GM19455 (cell line): ENCODE measurements around the gene SRGAP2B.
"Not testable (repeated sequence)": the region's sequence is repeated elsewhere in the genome, so short reads cannot be mapped to it uniquely, and the experiment has no call there.

Experiments
- ATAC-seq: cut with Tn5 transposase; IDR thresholded peaks from one replicate; pipeline ENCODE4 v1.9.1; 2021; ENCODE audit not compliant: unreplicated experiment

SRGAP2B gene

DNA sequence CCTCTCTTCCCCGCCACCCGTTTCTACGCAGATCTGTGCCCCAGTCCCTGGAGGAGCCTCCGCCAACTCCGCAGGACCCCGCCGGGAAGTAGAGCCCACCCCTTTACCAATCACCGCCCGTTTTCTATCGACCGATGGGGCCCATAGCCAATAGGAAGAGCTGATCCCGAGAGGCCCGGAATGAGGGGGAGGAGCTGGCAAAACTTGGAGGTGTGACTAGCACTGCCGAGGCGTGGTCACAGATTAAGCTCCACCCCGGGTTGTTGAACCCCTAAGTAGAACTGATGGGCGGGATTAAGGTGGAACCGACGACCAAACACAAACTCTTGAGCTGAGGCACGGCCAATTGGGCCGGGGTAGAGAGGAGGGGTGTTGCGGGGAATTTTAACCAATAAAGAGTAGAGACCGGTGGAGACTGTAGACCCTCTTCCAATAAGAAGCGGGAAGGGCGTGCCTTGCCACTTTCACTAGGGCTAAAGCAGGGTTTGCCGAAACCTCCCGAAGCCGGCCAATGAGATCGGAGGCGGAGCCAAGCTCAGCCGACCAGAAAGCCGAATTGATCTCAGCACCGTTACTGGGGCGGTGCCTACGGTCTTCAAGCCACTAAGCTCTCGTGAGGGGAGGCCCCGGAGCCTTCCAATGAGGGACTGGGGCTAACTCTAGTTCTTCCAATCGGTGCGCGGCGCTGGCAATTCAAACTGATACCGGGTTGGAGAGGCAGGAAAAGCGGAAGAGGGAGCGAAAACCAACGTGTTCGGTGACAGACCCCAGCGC, at the start of gene SRGAP2B, which contains the start of gene FAM72D:
TSS of gene SRGAP2B (minus strand) at position 45 of the 774 bp plus-strand sequence. CDS start 2,427 bp downstream, outside the sequence.
TSS of gene FAM72D (plus strand) at position 691 of the 774 bp plus-strand sequence. CDS start 874 bp downstream, outside the sequence.
- ATAC-seq, result peak; percentile 86

- not testable (repeated sequence) for ATAC-seq
Measured at GRCh38 chr1:145144264-145144913, 49.3 kb upstream of the SRGAP2B start.

DNA sequence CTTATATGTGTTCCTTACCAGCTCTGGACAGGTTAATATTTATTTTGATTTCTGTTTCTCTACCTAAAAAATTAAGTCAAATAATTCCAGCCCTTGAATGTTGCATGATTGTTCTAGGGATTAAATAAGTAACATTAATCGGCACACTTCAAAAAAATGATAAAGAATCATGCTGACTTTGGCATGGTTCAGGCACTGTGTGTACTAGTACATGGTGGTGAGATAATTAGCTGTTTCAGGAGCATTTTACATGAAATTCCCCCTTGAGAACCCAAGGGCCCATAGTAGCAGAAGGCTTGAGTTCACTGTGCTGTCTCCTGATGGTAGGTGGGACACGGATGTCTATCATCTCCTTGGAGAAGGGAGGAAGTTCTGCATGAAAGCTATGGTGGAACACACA, 45.4 kb upstream of the SRGAP2B start:
- ATAC-seq, result not testable (repeated sequence)

GRCh38 chr1:145134476-145134875, 39.3 kb upstream of the SRGAP2B start:
- not testable (repeated sequence) for ATAC-seq

GRCh38 chr1:145128697-145129469, 33.8 kb upstream of the SRGAP2B start:
- ATAC-seq, result not testable (repeated sequence)

DNA sequence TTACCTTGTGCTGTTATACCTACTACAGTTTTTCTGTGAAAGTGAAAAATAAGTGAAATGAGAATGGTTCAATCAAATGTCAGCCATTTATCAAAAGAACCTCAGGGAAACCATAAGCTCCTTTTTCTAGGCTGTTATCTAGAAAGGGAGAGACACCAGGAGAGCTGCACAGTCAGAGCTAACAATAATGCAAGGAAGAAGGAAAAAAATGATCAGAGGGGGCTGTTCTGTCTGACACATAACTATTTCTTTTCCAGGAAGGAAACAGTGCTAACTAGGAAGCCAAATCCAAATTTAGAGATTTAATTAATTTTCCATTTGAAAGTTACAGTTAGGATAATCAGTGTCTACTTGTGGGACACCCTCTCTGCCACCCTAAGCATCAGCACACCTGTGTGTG, 32.0 kb upstream of the SRGAP2B start:
- not testable (repeated sequence) for ATAC-seq

DNA sequence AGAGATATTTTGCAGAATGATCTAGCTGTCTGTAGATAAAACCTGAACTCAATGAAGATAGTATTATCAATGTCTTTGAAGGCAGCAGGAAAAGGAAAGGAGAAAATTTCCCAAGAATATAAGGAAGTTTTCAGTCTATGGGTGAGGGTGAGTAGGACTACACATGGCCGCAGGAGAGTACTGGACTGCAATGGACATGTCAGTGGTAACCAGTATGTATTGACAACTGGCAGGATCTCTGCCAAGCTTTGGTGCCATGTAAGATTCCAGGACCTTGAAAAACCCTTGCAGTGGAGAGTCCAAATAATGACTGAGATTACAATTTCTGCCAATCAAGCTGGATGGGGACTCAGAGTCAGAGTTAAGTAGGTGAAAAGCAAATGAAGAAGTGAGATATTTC, 30.0 kb upstream of the SRGAP2B start:
- ATAC-seq, result not testable (repeated sequence)

DNA sequence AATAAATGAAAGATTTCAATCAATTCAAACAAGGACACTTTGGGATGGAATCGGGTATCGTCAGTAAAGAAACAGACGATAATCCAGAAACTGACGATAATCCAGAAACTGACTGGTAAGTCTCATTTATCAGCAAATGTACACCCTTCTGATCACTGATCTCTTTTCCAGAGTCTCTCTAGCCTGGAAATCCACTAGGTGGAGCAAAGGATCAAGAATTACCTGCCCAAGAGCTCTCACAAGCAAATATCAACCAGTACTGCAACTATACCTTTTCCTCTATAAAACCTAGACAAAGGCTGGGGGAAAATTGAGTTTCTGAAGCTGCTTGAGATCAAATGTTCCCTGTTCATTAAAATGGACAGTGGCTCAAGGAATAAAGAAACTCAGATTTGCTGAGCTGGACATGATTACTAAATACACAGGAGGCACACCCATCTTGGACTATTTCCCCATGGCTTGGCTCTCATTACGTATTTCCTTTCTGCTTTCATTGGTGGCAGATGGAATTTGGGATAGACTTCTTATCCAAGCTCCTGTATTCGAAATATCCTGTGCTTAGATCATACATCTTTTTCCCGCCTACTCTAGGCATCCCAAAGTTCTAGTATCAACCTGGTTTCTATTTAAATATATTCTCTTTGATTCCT, 29.0 kb upstream of the SRGAP2B start:
- ATAC-seq, result not testable (repeated sequence)

DNA sequence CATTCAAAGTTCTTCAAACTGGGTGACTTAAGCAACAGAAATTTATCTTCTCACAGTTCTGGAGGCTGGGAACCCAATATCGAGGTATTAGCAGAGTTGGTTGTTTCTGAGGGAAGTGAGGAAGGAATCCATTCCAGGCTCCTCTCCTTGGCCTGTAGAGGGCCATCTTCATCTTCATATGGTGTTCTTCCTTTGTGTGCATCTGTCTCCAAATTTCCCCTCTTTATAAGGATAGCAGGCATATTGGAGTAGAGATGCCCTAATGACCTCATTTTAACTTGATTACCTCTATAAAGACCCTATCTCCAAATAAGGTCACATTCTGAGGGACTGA, 27.9 kb upstream of the SRGAP2B start:
- not testable (repeated sequence) for ATAC-seq

DNA sequence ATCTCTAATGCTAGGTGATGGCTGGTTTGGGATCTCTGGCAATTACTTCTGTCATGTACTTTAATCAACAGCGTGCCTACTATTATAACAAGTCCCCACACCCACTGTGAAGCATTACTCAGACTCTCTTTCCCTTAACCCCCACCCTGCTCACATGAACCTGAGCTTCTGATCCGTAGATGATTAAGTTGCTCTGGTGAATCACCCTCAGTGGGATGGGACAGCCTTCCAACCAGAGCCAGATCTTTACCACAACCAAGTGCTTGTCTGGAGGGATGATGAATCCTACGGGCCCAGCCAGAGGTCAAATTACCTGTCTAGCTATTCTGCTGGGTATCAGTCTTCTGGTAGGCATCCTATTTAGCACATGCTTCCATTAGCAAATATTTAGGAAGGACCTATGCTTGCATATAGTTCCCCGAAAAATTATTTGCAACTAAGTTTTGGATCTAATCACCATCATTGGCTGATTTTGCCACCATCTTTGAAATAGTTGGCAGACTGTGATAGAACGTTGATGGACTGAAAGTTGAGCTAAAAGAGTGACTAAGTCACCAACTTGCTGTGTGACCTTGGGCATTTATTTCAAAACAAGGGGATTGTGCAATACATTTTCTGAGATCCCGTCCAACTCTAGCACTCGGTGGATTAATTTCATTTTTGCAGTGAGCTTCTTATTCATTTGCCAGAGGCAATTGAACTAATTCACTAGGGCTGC, 27.4 kb upstream of the SRGAP2B start:
- not testable (repeated sequence) for ATAC-seq

DNA sequence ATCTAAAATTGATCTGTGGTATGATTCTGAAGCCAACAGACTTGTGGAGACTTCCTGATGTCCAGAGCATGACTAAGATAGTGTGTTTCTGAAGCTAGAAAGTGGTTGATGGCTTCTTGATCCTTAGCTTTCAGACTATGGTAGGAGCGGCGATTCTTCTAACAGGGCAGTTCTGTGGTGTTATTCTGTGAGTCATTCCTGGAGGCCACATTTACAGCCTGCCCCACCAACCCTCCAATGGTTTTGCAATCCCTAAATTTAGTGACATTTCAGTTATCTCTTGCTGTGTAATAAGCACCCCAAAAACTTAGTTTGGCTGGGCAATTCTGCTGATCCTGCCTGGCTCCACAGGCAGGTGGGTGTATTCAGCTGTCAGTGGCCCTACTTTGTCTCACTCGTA, 24.7 kb upstream of the SRGAP2B start:
- ATAC-seq, result not testable (repeated sequence)

GRCh38 chr1:145115587-145116493, 20.7 kb upstream of the SRGAP2B start:
- ATAC-seq, result not testable (repeated sequence)

DNA sequence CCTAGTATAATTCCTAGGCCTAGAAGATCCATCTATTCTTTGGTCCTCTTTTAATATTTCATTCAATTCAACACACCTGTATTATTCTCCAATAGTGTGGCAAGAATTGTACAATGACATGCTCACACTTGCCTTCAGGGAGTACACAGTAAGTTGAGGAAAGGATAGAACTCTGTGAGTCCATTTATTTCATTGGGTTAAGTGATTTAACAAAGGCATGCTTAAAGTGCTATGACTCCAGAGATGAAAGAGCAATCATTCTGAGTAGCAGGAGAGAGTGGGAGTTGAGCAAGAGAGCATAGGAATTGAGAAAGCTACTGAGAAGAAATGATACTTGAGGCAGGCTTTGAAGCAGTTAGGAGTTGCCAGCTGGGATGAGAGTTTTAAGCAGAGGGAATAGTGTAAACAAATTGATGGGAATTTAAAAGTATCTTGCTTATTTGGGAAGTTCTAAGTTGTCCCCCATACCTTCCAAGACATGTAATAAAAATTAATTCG, 19.5 kb upstream of the SRGAP2B start:
- ATAC-seq, result not testable (repeated sequence)

GRCh38 chr1:145112703-145113102, 17.6 kb upstream of the SRGAP2B start:
- not testable (repeated sequence) for ATAC-seq

DNA sequence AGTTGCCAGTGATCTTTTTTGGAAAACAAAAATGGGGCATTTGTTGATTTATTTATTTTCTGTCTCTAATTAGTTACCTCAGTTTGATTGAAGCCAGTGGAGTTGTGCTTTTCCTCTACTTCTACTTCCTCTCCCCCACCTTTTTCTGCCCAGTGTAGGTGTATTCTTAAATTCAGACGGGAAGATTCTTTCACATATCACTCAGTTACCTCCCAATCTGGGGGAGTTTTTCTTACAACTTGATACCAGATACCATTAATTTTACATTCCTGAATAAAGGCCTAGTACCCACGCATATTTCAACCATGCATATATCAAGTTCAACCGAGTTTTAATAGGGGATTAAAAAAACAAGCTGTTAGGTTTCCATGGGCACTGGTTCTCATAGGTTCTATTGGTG, 16.5 kb upstream of the SRGAP2B start:
- not testable (repeated sequence) for ATAC-seq

DNA sequence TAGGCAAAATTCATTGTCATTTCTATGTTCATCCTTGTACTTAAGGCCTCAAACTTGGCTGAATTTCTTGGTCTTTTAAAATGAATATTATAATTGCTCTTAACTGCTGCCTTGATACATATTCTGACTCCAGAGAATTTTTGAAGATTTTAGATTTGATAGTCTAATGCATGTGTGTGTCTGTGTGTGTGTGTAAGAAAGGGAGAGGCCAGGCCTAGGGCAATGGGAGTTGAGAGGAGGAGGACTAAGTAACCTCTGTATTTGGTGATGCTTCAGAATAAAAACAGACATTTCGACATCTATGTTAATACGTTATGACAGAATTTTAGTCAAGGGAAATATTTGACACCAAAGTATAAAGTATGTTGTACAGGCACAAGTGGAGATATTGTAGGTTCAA, 8.2 kb upstream of the SRGAP2B start:
- ATAC-seq, result not testable (repeated sequence)

DNA sequence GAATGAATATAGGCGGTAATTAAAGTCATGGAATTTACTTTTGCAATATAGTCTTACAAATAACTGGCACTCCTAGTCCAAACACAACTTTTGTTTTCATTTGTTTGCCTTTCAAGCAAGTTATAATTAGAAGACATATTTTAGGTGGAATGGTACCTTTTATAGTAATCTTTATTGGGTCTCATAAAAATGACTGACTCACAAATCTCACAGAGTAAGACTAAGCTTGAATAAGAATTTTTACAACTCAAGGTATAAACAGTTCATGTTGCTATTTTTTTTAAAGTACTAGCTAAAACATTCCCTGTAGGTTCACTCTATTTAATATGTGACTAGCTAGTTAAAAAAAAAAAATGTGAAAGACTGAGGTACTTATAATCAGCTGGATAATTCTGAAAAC, 6.6 kb upstream of the SRGAP2B start:
- not testable (repeated sequence) for ATAC-seq

- peak; percentile 8 for ATAC-seq
Measured at GRCh38 chr1:145094655-145095211, 395 bp downstream of the SRGAP2B start.
